ENCODE results near the gene MYL7. TPM values are rescaled to one million over a fixed set of nuclear protein-coding genes. Genes with fewer than 3 reads are reported as not detected.

MYL7 gene
- total and polyA plus RNA-seq, 2 of the 4 experiments (the other 2 are of a cell fraction): 0.24 TPM; not detected in 1

GRCh38 chr7:44189993-44190872 lies 49.1 kb upstream of the MYL7 start (continued):
- TF ChIP-seq MXI1 (IDR thresholded peaks at IDR 0.05; ENCODE audit: borderline replicate concordance, low read depth, low read length): no peak

GRCh38 chr7:44189286-44189992 lies 48.3 kb upstream of the MYL7 start, which contains the start of gene GCK:
GCK (minus strand) TSS chr7:44189439; CDS start chr7:44188953, 486 bp downstream.
- no peak for ATAC-seq (ENCODE audit: low read depth)
- Histone ChIP-seq H2BK5ac (ENCODE audit: low read depth, low read length, poor library complexity, severe bottlenecking) (no peak within 1 kb of the TSS), H3K27me3 (ENCODE audit: control insufficient read depth, insufficient read depth, low read length) (peaks cover 15% of the 10 kb centered on the region), H3K9me3 (ENCODE audit: control insufficient read depth, insufficient read depth, low read length) (no peaks in the 10 kb centered on the region), H4K5ac (ENCODE audit: low read depth, low read length) (no peak within 1 kb of the TSS), H3K4me3 (ENCODE audit: insufficient read depth, low read depth, low read length) (no peak within 1 kb of the TSS), H2AK5ac (ENCODE audit: low read depth, low read length) (no peak within 1 kb of the TSS), H3K9me1 (ENCODE audit: insufficient read depth, low read length) (no peaks in the 10 kb centered on the region), H4K20me1 (ENCODE audit: insufficient read depth, low read length) (no peaks in the 10 kb centered on the region), H3K14ac (replicated peaks; ENCODE audit: low read depth, low read length) (no peak within 1 kb of the TSS), H3K4me1 (ENCODE audit: control insufficient read depth, insufficient read depth, low read length) (peaks cover 2% of the 10 kb centered on the region), H3K4ac (ENCODE audit: low read depth, low read length) (no peak within 1 kb of the TSS), H3K9ac (ENCODE audit: low read depth, low read length) (no peak within 1 kb of the TSS), H3K36me3 (ENCODE audit: control insufficient read depth, insufficient read depth, low read length) (no peaks in the 10 kb centered on the region), H3K18ac (ENCODE audit: low read depth, low read length) (no peak within 1 kb of the TSS), H2AK9ac (replicated peaks; ENCODE audit: low read depth, low read length, poor library complexity) (no peak within 1 kb of the TSS), H4K8ac (ENCODE audit: low read depth in 2 of 2, low read length in 2 of 2) (no peak within 1 kb of the TSS), H3K79me1 (ENCODE audit: low read depth in 1 of 2, low read length in 2 of 2) (no peaks in the 10 kb centered on the region; a peak in 1 of 4 replicates), H2AFZ (replicated peaks; ENCODE audit: low read length, poor library complexity) (no peak within 1 kb of the TSS), H3K4me2 (ENCODE audit: low read depth, low read length) (no peak within 1 kb of the TSS), H4K91ac (ENCODE audit: insufficient read depth, low read depth, low read length) (no peak within 1 kb of the TSS), H2BK120ac (ENCODE audit: low read depth, low read length) (no peak within 1 kb of the TSS), H3K56ac (ENCODE audit: extremely low read depth, insufficient read depth, low read length) (no peak within 1 kb of the TSS), H3K23ac (ENCODE audit: low read depth, low read length) (no peak within 1 kb of the TSS), H2BK20ac (ENCODE audit: low read depth, low read length) (no peak within 1 kb of the TSS), H3K27ac (ENCODE audit: insufficient read depth, low read length) (no peak within 1 kb of the TSS), H2BK15ac (ENCODE audit: low read depth, low read length) (no peak within 1 kb of the TSS)
- ChIA-PET CTCF (no interaction called here), POLR2A (ENCODE audit: unreplicated experiment) (no interaction called here)
- DNase-seq: no peak
- 69% methylated on average over 4 of the region's 11 CpGs; no CpG with 5 or more reads in 1 of the 2 experiments for WGBS, 2 experiments (ENCODE audit: extremely low coverage in 2 of 2, insufficient read length in 1 of 2)
- in situ Hi-C loops (cut with MboI; ENCODE audit: low sequenced_read_pairs): no loop called here
- intact Hi-C loops (cut with micrococcal nuclease): no loop called here
- no TSS peak for BruUV-seq (replicated peaks)
- TF ChIP-seq CHD1 (IDR thresholded peaks at IDR 0.05; ENCODE audit: low read depth, low read length): no peak
- no peak for TF ChIP-seq POLR2A (IDR thresholded peaks at IDR 0.05; ENCODE audit: low read depth, low read length)
- no peak for TF ChIP-seq RCOR1 (IDR thresholded peaks at IDR 0.05; ENCODE audit: insufficient replicate concordance, low read length)
- no peak for TF ChIP-seq MAZ (IDR thresholded peaks at IDR 0.05; ENCODE audit: borderline replicate concordance, low read depth, low read length)
- TF ChIP-seq, protein P1, sequence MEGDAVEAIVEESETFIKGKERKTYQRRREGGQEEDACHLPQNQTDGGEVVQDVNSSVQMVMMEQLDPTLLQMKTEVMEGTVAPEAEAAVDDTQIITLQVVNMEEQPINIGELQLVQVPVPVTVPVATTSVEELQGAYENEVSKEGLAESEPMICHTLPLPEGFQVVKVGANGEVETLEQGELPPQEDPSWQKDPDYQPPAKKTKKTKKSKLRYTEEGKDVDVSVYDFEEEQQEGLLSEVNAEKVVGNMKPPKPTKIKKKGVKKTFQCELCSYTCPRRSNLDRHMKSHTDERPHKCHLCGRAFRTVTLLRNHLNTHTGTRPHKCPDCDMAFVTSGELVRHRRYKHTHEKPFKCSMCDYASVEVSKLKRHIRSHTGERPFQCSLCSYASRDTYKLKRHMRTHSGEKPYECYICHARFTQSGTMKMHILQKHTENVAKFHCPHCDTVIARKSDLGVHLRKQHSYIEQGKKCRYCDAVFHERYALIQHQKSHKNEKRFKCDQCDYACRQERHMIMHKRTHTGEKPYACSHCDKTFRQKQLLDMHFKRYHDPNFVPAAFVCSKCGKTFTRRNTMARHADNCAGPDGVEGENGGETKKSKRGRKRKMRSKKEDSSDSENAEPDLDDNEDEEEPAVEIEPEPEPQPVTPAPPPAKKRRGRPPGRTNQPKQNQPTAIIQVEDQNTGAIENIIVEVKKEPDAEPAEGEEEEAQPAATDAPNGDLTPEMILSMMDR (conservative IDR thresholded peaks at IDR 0.05; ENCODE audit: low read depth, low read length): no peak
- no peak for TF ChIP-seq SMC3 (IDR thresholded peaks at IDR 0.05; ENCODE audit: low read depth, low read length)
- TF ChIP-seq CEBPB (IDR thresholded peaks at IDR 0.05; ENCODE audit: low read depth, low read length): no peak
- no peak for TF ChIP-seq RFX5 (IDR thresholded peaks at IDR 0.05; ENCODE audit: low read depth, low read length)
- TF ChIP-seq FOS (IDR thresholded peaks at IDR 0.05; ENCODE audit: low read depth, low read length): no peak
- dilution Hi-C loops (cut with HindIII; ENCODE audit: low sequenced_read_pairs, unreplicated experiment): no loop called here
